HG03565 (cell line): ENCODE measurements around the gene BOC.

ENCODE experiments used
- ATAC-seq: cut with Tn5 transposase; IDR thresholded peaks from one replicate; pipeline ENCODE4 v1.9.1; 2021; ENCODE audit warnings: mild to moderate bottlenecking, moderate library complexity; ENCODE audit not compliant: unreplicated experiment

Gene BOC

DNA sequence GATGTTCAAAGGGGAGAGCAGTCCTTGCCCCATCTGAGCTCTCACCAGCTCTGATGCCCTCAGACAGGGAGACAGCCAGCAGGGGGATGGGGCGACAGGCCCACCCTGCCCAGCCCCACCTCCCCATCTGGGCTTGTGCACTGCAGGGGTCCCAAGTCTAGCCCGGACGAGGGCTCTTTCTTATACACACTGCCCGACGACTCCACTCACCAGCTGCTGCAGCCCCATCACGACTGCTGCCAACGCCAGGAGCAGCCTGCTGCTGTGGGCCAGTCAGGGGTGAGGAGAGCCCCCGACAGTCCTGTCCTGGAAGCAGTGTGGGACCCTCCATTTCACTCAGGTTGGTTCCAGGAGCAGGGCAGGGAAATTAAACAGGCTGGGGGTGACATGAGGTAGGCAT, 73.9 kb downstream of the BOC start:
- no peak for ATAC-seq

DNA sequence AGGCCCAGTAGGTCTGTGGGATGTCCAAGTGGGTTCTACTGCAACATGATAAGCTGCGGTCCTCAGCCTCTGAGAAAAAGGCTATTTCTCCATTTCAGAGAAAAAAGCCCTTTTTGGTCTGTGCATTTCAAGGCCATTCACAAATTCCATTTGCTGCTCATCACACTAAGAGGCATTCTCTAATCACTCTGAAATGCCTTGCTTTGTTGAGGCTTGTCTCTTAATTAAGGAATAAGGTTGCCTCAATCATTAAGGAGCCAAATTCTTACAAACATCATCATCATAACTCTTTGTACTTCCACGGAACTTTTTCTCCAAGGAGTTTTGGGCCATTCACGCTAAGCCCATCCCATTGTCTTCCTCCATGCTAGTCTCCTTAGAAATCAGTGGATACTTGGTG, 74.4 kb downstream of the BOC start:
- ATAC-seq, result no peak

DNA sequence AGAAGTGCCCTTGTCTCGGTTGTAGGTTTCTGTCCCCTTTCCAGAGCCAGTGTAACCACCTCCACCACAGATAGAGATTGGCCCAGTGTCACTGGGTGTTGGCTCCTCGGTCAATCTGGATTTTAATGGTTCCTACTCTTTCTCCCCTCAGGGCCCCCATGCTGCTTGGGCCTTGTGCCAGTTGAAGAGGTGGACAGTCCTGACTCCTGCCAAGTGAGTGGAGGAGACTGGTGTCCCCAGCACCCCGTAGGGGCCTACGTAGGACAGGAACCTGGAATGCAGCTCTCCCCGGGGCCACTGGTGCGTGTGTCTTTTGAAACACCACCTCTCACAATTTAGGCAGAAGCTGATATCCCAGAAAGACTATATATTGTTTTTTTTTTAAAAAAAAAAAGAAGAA, 75.2 kb downstream of the BOC start:
- no peak for ATAC-seq

DNA sequence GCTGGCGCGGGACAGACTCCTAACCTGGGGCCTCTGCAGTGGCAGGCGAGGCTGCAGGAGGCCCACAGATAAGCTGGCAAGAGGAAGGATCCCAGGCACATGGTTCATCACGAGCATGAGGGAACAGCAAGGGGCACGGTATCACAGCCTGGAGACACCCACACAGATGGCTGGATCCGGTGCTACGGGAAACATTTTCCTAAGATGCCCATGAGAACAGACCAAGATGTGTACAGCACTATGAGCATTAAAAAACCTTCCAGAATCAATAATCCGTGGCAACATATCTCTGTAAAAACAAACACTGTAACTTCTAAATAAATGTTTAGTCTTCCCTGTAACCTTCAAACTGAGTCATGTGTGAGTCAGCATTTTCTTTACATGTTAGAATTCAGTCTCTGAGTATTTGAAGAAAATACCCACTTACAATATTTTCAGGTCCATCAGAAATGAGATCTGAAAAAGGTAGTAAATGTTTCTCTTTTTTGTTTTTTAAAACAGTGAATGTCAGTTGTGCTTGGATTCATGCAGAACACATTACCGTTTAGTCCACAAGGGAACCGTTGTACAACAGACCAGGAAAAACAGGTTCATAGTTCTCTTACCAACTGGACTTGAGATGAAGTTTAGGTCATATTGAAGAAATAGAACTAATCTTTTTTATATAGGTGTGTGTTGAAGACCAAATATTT, 75.9 kb downstream of the BOC start:
- ATAC-seq, result no peak

DNA sequence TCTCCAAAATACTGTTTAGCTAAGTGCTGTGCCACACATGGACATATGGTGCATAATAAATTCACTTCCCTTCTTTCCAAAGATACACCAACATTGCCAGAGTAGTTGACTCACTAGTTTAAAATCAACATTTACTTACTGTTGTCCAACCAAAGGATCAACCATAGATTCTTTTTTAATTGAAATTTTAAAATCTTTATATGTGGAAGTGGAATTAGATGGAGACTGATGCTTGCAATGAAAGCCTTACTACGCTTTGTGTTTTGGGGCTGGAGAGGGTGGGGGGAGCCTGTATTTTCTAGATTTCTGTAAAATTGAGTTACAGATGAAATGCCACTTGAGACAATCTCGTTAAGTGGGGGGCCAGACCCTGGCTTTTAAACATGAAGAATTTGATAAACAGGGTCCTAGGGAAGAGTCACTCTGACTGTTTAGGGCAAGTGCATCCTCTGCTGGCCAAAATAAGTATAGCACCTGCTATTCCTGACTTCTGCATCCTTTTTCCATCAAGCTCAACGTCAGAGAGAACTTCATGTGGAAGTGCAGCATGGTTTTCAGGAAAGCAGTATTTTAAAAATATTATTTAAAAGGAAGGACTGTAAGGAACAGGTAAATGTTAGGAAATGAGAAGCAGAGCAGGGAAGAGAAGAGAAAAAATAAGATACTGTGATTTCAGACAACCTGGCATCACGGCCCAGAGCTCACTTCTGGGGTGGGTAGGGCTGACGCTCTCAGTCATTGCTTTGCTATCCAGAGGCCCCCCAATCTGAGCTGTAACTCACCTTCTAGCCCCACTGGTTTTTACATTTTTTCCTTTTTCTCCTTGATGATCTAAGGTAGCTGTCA, 76.7 kb downstream of the BOC start:
- ATAC-seq, result no peak

DNA sequence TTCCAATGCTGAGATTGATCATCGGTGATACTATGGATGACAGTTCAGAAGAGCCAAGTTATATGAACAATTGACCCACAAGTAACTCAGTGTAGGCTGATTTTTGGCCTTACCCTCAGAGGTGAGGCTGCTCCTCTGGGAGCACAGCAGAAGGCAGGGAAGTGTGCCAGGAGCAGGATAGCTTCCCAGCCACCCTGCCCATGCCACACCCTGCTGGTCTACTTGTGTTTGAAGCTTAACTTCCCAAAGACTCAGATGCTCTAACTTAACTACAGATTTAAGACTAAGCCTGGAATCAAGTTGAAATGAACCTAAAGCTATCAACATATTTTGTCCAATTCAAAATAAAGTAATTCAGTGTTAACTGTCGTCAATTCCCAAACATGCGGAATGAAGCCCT, 77.5 kb downstream of the BOC start:
- no peak for ATAC-seq

DNA sequence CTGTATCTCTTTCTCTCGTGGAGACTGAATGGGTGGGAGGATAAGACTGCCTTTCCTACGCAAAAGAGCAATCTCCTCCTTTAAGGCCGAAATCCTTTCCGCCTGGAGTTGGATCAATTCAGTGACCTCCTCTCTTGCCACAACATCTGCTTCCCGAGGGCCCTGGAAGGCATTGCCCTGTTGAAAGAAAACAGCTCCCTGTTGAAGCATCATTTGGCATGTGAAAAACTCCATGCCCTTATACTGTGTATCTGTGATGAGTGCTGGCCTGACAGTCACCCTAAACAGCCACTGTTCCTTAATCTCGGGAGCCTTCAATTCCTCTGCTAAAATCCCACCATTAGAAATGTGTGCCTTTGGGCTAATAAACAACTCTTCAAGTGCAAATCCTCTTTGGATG, 80.2 kb downstream of the BOC start:
- no peak for ATAC-seq

DNA sequence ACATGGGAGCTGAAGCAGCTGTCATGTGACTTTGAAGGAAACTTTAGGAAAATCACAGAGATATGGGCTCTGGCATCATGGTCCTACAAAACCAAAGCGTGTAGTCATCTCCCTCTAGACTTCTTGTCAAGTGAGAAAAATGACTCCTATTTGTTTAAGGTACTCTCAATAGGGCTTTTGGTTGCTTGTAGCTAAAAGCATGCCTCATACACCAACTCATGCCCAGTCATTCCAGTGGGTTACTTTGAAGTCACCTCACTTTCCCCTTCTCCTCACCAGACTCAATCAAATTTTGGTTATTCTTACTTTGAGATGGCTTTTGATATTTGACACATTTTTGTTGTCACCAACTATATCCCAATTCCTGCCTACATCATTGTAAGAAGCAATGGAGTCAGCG, 81.6 kb downstream of the BOC start:
- ATAC-seq, result no peak

DNA sequence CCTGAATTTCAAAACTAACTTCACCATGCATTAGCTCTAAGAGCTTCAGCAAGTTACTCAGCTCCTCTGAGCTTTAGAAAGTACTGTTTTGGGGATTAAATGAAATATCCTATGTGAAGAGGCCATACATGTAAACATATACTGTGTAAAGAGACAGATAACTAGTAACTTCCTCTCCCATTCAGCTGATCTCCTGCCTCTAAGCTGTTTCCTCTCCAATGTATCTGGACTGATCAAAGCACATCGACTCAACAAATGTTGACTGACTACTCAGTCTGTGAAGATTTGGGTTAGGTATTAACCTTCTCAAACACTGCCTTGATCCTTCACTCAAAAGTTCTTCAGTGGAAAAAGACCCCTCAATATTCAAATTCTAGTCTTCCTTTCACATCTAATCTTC, 82.0 kb downstream of the BOC start:
- no peak for ATAC-seq

DNA sequence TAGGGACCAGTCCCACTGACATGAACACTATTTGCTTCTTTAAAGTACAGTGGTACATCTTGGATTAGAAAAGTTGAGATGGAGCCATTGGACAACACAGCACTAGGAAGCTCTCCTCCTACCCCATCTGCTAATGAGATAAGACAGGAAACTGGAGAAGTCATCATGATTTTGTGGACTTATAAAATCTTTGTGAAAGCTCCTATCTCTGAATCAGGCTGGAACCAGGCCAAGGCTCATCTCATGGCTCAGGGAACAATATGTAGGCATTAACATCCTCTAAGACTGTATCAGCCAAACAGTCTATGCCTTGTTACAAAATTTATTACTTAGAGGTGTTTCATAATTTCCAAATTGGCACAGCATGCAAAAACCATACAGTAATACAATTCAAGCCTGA, 84.1 kb downstream of the BOC start:
- ATAC-seq, result no peak

DNA sequence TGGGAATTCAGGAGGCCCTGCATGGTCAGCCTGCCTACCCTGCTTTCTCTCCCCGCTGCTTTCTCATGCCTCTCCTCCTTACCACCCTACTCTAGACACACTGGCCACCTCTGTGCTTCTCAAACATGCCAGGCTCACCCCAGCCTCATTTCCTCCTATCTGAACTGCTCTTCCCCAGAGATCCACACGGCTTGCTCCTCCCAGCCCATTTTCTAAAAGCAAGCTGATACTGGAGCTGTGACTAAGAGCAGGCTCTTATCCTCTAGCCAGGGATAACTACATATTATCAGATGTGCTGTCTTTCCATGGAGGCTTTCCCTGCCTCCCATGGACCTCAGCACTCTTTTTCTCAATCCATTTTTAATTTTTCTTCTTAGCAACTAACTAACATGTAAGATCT, 85.9 kb downstream of the BOC start:
- no peak for ATAC-seq

DNA sequence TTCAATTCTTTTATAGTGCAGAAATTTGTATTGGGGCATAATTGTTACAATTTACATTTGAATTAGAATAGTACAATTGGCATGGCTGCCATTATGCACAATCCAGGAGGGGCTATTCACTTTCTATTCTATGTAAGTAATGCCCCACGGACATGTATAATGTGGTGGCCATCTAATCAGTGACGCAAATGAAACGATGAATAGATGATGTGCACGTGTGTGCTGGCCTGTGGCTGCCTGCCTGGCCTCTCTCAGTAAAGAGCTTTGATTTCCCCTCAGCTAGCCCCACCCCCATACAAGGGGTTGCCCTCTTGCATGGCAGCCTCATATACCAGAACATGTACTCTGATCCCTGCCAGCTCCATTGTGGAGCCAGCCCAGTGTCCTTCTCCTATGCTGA, 86.5 kb downstream of the BOC start:
- ATAC-seq, result no peak

DNA sequence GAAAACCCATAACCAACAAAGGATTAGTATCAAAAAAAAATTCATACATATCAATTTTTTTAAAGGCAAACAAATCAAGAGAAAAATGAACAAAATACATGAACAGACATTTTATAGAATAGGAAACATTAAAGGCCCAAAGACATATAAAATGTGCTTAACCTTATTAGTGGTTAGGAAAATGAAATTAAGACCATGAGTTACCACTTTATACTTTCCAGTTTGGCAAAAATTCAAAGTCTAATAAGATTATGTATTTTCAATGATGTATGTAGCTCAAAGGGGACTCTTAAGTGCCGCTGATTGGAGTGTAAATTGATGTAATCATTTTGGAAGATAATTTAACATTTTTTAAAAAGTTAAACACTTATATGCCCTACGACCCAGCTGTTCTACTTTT, 89.2 kb downstream of the BOC start:
- ATAC-seq, result no peak

DNA sequence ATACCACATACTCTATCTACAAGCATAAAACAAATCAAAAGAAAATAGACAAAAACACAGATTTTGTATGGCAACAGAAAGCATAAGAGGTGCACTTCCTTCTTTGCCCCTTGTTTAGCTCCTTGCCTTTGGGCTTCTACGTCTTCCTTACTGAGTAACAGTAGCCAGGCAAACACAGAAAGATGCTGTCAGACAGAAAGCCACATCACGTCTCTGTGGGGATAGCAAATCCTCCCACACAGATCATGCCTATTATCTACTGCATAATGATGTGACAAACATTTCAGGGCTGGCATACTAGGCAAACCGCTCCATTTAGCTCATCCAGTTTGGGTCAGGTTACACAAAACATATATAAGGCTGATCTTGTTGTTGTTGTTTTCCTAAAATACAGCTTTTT, 92.7 kb downstream of the BOC start:
- ATAC-seq, result no peak

DNA sequence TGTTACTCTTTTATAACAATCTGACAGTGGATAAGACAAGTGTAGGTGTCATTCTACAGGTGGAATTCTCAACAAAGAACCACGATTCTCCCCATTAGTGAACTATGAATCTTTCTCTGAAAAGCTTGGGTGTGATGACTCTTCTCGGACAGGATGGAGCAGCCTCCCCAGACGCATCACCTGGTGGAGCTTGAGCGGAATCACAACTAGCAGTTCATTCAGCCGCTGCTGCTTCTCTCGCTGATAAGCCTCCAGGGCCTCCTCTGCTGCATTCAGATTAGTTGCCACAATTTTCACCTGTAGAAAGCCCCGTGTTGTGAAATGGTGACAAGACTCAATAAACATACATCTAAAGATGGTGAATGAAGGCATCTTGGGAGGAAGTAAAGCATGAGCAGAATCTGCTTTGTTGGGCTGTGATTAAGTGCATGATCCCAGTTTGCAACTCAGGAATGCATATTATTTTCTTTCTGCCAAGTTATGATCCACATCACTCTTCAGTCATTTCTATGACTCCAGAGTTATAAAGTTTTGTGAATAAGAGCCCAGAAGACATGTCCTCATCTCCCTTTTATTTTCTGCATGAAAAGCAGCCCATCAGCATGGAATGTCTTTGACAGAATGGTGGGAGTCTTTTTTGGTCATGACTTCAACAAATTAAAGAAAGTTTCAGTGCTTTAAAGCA, 93.6 kb downstream of the BOC start:
- ATAC-seq, result no peak

DNA sequence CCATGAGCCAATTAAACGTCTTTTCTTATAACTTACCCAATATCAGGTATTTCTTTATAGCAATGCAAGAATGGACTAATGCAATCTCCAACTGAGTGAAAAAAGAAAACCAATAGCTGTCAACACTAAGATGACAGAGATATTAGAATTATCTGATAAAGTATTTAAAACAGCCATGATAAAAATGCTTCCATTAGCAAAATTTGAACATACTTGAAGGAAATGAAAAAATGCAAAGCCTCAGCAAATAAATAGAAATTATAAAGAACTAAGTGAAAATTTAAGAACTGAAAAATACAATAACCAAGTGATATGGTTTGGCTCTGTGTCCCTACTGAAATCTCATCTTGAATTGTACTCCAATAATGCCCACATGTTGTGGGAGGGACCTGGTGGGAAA, 99.6 kb downstream of the BOC start:
- no peak for ATAC-seq

DNA sequence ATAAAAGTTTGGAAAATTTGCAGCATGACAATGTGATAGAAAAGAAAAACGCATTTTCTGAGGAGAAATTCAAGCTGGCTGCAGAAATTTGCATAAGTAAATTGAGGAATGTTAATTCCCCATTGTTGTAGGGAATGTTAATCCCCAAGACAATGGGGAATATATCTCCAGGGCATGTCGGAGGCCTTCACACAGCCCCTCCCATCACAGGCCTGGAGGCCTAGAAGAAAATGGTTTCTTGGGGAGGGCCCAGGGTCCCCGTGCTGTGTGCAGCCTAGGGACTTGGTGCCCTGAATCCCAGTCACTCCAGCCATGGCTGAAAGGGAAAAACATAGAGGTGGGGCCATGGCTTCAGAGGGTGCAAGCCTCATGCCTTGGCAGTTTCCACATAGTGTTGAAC, 101.1 kb downstream of the BOC start:
- ATAC-seq, result no peak

DNA sequence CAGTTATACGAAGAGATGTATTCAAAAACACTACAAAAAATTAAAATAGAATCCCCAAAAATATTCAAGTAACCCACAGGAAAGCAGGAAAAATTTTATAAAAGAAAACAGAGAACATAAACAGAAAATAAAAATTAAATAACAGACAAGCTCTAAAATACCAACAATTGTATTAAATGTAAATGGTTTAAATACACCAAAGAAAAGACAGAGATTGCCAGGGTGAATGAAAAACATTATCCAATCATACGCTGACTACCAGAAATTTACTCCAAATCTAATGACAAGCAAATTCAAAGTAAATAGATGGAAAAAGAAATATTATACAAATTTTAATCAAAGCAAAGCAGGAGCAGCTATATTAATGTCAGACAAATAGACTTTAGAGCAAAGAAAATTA, 103.6 kb downstream of the BOC start:
- no peak for ATAC-seq

DNA sequence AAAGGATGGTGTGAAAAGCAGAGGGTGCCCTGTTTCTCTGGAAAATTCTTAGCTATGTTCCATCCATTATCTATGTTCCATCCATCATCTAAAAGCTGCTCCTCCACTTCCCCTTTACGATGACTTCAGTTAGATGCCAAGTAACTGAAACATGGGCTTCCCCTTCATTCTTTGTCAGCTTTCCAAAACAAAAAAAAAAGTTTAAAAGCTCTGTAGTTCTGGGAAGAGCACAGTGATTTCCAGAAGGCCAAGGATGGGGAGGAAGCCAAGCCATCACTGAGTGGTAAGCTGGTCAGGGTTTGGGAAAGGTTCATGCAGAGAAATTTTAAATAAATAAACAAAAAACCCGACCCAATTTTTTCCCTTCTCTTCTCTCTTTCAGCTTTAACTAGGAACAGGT, 118.4 kb downstream of the BOC start:
- no peak for ATAC-seq

DNA sequence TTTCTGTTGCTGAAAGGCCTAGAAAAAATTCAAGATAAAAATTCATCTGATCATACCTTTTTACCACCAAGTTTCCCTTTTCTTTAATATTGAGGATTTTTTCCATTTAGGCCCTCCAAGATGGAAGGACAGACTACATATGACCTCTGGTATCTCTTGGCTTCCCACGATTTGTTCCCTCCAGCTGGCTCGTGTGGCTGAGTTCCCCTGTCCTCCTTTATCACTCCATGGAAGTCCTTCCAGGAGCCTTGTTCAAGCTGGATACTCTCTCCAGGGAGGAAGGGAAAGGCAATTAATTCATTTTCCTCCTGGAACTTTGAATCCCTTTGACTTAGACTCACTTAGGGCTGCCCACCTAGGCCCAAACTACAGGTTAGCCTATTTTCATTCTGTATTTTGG, 119.4 kb downstream of the BOC start:
- ATAC-seq, result no peak

DNA sequence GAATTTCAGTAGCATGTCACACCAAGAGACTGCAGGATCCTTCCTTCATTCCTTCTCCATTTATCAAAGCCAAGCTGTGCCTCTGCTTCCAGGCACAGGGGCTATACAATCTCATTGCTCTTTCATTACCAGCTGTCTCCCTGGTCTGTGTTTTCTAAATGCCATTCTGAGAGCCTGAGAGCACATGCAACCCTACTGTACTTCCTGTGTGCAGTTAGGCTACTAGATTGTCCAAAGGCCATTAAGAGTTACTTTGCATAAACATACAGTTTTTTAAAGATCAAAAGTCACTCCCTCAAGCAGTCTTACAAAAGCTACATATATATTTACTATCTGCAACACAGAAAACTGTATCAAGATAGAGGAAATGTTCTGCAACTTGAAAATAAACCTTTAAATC, 119.8 kb downstream of the BOC start:
- ATAC-seq, result no peak
